ENCODE results near the gene MMD. TPM values are rescaled to one million over a fixed set of nuclear protein-coding genes. Genes with fewer than 3 reads are reported as not detected.

MMD gene
- total and polyA plus RNA-seq, 2 donors from 2014 or later, result 6.4 to 9.9 TPM

DNA sequence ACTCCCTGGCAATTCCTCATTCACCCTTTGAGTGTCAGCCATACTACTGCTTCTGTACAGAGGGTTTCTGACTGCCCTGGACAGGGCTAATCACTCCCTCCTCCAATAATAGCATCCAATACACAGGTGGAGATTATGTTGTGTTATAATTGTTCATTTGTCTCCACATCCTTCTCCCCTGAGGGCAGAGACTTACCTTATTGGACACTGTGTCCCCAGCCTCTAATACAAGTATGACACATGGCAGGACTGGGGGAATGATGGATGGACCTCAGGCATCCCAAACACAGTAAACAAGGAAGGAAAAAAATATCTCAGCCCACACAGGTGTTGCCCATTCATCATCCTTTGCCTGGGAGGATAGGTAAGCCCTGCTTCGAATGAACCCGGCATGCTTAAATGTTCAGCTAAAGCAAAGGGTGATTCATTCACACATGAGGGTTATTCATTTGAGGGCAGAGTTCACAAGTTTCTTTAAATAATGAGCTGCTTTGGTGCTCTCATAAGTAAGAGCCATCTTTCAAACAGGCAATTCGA lies 34.8 kb downstream of the MMD start:
- no peak overlapping the region for H3K9ac ChIP-seq (ENCODE audit: low read length in 3 of 3)
- intact Hi-C loops (cut with DNase I), result no loop called here
- DNase-seq (no peak), FAIRE-seq (no peak)
- no peaks in the 10 kb centered on the region for H3K9me3 ChIP-seq (ENCODE audit: control insufficient read depth in 2 of 3, insufficient read depth in 1 of 3, low read length in 3 of 3)
- no peak overlapping the region for H3K4me3 ChIP-seq (ENCODE audit: low read length in 3 of 3)
- no peaks in the 10 kb centered on the region for H3K27me3 ChIP-seq (ENCODE audit: control insufficient read depth, insufficient read depth, low read length)
- TF ChIP-seq, protein P1, sequence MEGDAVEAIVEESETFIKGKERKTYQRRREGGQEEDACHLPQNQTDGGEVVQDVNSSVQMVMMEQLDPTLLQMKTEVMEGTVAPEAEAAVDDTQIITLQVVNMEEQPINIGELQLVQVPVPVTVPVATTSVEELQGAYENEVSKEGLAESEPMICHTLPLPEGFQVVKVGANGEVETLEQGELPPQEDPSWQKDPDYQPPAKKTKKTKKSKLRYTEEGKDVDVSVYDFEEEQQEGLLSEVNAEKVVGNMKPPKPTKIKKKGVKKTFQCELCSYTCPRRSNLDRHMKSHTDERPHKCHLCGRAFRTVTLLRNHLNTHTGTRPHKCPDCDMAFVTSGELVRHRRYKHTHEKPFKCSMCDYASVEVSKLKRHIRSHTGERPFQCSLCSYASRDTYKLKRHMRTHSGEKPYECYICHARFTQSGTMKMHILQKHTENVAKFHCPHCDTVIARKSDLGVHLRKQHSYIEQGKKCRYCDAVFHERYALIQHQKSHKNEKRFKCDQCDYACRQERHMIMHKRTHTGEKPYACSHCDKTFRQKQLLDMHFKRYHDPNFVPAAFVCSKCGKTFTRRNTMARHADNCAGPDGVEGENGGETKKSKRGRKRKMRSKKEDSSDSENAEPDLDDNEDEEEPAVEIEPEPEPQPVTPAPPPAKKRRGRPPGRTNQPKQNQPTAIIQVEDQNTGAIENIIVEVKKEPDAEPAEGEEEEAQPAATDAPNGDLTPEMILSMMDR (IDR thresholded peaks at IDR 0.05; ENCODE audit: borderline replicate concordance, extremely low read depth, insufficient read depth), result no peak
- H3K36me3 ChIP-seq (ENCODE audit: control insufficient read depth in 2 of 3, insufficient read depth in 3 of 3, low read length in 3 of 3), result no peaks in the 10 kb centered on the region
- H3K27ac ChIP-seq (ENCODE audit: low read depth in 2 of 2, low read length in 2 of 2), result no peak overlapping the region
- peaks cover 0 to 2% (median 0%) of the 10 kb centered on the region in 3 donors for H3K4me1 ChIP-seq (ENCODE audit: control insufficient read depth in 2 of 3, insufficient read depth in 2 of 3, low read depth in 1 of 3, low read length in 3 of 3)

DNA sequence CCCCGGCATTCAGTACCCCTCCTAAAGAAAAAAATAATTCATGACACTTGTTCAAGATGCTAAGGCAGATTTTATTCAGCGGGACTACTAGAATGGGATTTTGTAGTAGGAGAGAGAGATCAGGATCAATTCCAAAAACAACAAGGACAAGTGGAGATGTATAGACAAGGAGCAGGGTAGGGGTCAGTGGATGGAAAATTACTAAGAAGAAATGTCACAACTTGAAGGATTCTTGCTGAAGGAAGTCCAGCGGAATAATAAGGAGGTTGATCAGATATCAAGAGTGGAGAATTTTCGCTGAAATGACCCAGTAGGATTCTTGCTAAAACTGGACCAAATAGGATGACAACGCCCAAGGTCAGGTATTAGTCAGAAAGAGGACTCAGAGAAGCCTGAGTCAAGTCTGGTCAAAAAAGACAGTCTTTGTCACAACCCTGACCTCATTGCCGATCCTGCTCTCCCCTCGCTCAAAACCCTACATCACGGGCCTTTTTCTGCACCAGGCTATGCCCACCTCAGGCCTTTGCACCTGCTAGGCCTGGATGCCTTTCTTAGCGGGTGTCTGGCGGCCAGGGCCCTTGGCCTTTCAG lies 36.9 kb downstream of the MMD start:
- no peak for FAIRE-seq
- no peak overlapping the region for H3K27ac ChIP-seq (ENCODE audit: low read depth in 2 of 2, low read length in 2 of 2)
- intact Hi-C loops (cut with DNase I), result no loop called here
- H3K36me3 ChIP-seq (ENCODE audit: control insufficient read depth in 2 of 3, insufficient read depth in 3 of 3, low read length in 3 of 3), result no peaks in the 10 kb centered on the region
- H3K9me3 ChIP-seq (ENCODE audit: control insufficient read depth in 2 of 3, insufficient read depth in 1 of 3, low read length in 3 of 3), result no peaks in the 10 kb centered on the region
- H3K4me1 ChIP-seq (ENCODE audit: control insufficient read depth in 2 of 3, insufficient read depth in 2 of 3, low read depth in 1 of 3, low read length in 3 of 3), result peaks cover 0 to 2% (median 0%) of the 10 kb centered on the region in 3 donors
- H3K4me3 ChIP-seq (ENCODE audit: low read length in 3 of 3), result no peak overlapping the region
- peak in 2 of 5 donors; percentile 34 to 72 for DNase-seq
- TF ChIP-seq, protein P1 (IDR thresholded peaks at IDR 0.05; ENCODE audit: borderline replicate concordance, extremely low read depth, insufficient read depth), result no peak
- H3K27me3 ChIP-seq (ENCODE audit: control insufficient read depth, insufficient read depth, low read length), result no peaks in the 10 kb centered on the region
- H3K9ac ChIP-seq (ENCODE audit: low read length in 3 of 3), result no peak overlapping the region

DNA sequence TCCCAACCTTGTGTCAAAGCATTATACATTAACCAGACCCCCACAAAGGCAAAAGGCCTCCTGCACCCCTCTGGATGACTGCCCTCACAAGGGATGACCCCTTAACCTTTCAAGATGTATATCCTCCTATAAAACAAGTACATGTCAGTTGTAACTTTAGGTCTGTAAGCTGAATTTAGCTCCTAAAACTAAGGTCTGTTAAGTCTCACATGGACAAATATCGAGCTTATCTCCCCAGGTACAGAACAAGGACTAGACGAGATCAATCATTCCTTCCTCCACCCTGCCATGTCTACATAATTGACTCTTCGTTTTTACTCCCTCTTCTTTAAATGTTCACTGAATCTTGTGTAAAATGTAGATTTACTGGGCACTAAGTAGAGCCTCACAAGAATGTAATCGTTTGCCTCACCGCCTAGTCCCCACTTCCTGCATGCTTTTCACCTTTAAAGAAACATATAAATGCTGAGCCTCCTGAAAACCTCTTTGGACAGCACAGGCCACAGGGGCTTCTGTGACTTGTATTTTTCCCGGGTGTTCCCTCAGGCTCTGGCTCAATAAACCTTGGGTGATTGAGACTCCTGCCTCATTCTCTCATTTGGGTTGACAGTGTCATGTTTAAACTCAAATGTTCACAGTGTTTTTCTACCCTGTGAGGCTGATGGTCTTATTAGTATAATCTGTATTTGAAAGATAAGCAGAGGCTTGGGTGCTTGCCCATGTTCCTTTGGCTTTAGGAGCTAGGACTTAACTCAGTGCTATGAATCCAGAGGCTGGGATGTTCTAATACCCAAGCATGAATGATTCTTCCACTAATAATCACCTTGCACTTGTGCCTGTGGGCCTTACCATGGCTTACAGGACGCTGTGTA lies 37.6 kb downstream of the MMD start:
- no peak for FAIRE-seq
- Histone ChIP-seq H3K4me1 (ENCODE audit: control insufficient read depth in 2 of 3, insufficient read depth in 2 of 3, low read depth in 1 of 3, low read length in 3 of 3) (peaks cover 0 to 2% (median 0%) of the 10 kb centered on the region in 3 donors), H3K27me3 (ENCODE audit: control insufficient read depth, insufficient read depth, low read length) (no peaks in the 10 kb centered on the region), H3K36me3 (ENCODE audit: control insufficient read depth in 2 of 3, insufficient read depth in 3 of 3, low read length in 3 of 3) (no peaks in the 10 kb centered on the region), H3K27ac (ENCODE audit: low read depth in 2 of 2, low read length in 2 of 2) (no peak overlapping the region), H3K9me3 (ENCODE audit: control insufficient read depth in 2 of 3, insufficient read depth in 1 of 3, low read length in 3 of 3) (no peaks in the 10 kb centered on the region), H3K4me3 (ENCODE audit: low read length in 3 of 3) (no peak overlapping the region), H3K9ac (ENCODE audit: low read length in 3 of 3) (no peak overlapping the region)
- TF ChIP-seq, protein P1 (IDR thresholded peaks at IDR 0.05; ENCODE audit: borderline replicate concordance, extremely low read depth, insufficient read depth), result no peak
- intact Hi-C loops (cut with DNase I), result no loop called here
- DNase-seq, result peak in 2 of 5 donors; percentile 8 to 32

Data from kidney (tissue), 14 donors.